Nephron progenitor cell (in vitro differentiated cells): ENCODE results near the gene NAT8L.

ENCODE experiments used
- DNase-seq: peaks from one replicate; pipeline ENCODE4 v3.0.0; 2021
- H3K27ac Mint-ChIP-seq: 2 replicates; pipeline ENCODE4 v1.8.0; 2021; ENCODE audit warnings: mild to moderate bottlenecking, moderate library complexity, mixed read lengths
- H3K27me3 Mint-ChIP-seq: 2 replicates; pipeline ENCODE4 v1.8.0; 2021; ENCODE audit warnings: mild to moderate bottlenecking, low read depth, mixed read lengths; ENCODE audit not compliant: poor library complexity
- H3K36me3 Mint-ChIP-seq: 2 replicates; pipeline ENCODE4 v1.8.0; 2021; ENCODE audit warnings: low read depth, mixed read lengths
- H3K4me1 Mint-ChIP-seq: 2 replicates; pipeline ENCODE4 v1.8.0; 2021; ENCODE audit warnings: mixed read lengths
- H3K4me3 Mint-ChIP-seq: 2 replicates; pipeline ENCODE4 v1.8.0; 2021; ENCODE audit warnings: mild to moderate bottlenecking, moderate library complexity, mixed read lengths
- H3K9me3 Mint-ChIP-seq: 2 replicates; pipeline ENCODE4 v1.8.0; 2021; ENCODE audit warnings: mild to moderate bottlenecking, moderate library complexity, mixed read lengths
- TF ChIP-seq, protein P1 (sequence below): fragments of 200-600 bp; sonication (generic); IDR thresholded peaks from 2 replicates; pipeline ENCODE4 v1.5.0; 2021; ENCODE audit warnings: antibody characterized with exemption

Gene NAT8L

DNA sequence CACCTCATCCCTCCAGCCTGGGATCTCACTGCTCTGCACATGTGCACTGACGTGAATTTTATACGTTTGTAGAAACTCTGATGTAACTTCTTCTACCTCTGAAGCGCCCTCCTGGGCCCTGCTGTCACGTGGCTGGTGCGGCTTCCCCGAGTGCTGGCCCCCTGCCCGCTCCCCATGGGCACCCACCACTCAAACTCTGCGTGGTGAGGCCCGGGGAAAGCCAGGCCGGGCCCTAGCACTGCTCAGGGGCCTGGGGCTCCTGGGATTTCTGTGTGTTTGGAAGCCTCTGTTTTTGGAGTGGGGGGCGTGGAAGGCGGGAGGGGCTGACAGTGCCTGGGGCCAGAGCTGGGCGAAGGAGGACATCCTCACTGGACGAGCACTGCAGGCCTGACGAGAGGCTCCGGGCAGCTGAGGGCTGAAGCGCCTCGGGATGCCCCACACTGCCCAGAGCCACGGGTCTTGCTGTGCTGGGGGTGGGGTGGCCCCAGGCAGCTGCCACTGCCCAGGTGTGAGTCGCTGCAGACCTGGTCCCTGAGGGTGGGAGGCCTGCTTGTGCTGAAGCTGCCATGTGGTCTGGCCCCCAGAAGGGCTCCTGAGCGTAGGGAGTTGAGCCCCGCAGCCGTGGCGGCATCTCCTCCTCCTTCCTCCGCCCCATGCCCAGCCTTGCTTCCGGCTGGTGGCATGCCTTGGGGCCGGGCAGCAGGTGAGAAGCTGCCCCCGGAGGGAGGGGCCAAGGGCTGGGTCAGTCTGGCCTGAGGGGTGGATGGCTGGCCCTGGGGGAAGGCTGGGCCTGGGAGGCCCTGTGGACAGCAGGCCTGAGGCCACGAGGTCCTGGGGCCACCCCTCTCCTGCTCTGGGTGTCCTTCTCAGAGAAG is 7.7 kb downstream of the NAT8L start:
- TF ChIP-seq, protein P1, sequence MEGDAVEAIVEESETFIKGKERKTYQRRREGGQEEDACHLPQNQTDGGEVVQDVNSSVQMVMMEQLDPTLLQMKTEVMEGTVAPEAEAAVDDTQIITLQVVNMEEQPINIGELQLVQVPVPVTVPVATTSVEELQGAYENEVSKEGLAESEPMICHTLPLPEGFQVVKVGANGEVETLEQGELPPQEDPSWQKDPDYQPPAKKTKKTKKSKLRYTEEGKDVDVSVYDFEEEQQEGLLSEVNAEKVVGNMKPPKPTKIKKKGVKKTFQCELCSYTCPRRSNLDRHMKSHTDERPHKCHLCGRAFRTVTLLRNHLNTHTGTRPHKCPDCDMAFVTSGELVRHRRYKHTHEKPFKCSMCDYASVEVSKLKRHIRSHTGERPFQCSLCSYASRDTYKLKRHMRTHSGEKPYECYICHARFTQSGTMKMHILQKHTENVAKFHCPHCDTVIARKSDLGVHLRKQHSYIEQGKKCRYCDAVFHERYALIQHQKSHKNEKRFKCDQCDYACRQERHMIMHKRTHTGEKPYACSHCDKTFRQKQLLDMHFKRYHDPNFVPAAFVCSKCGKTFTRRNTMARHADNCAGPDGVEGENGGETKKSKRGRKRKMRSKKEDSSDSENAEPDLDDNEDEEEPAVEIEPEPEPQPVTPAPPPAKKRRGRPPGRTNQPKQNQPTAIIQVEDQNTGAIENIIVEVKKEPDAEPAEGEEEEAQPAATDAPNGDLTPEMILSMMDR, result no peak
- H3K9me3 Mint-ChIP-seq, result no peaks in the 10 kb centered on the region
- no peak overlapping the region for H3K27ac Mint-ChIP-seq
- no peak overlapping the region for H3K4me3 Mint-ChIP-seq
- peaks cover 15% of the 10 kb centered on the region for H3K4me1 Mint-ChIP-seq
- no peak for DNase-seq
- H3K36me3 Mint-ChIP-seq, result no peaks in the 10 kb centered on the region
- H3K27me3 Mint-ChIP-seq, result peaks cover 4% of the 10 kb centered on the region

DNA sequence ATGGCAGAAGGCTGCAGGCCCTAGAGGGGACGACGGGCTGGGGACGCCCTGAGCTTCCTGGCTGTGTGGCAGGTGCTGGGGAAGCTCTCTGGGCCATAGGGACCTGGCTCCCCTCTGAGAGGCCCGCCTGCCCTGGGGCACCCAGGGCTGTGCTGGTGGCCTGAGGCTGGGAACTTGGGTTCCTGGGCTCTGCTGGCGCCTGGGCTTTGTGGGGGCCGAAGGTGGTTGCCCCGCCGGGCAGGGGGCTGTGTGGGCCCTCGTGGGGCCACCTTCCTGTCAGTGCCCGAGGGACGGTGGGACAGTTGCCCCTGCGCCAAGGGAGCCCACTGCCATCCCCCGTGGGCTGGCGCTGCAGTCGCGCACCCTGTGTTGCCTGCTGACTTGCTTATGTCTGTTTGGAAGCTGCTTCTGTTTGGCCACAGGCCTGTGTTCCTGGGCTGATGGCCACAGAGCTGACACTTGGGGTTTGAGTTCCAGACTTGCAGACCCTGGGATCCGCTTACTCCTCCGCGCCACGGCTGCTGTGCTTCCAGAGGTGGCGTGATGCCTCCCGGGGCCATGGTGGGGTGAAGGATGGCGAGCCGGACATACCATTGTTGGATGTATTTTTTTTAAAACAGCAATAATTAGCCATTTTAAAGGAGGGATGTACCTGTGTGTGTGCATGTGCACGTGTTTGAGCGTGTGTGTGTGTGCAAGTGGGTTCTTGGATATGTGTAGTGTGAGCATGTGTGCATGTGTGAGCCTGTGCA is 8.5 kb downstream of the NAT8L start:
- Mint-ChIP-seq H3K27me3 (no peaks in the 10 kb centered on the region), H3K27ac (no peak overlapping the region), H3K36me3 (no peaks in the 10 kb centered on the region), H3K4me1 (peaks cover 15% of the 10 kb centered on the region), H3K4me3 (no peak overlapping the region), H3K9me3 (no peaks in the 10 kb centered on the region)
- DNase-seq, result no peak
- TF ChIP-seq, protein P1, result no peak

DNA sequence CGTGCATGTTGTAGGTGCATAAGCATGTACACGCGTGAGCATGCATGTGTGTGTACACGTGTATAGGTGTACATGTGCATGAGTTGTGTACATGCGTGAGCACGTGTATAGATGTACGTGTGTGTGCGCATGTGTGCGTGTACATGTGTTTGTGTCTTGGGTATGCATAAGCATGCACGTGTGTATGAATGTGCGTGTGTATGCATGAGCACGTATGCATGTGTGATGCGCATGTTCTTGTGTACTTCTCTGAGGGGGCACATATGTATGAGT is 9.0 kb downstream of the NAT8L start:
- DNase-seq, result no peak
- Mint-ChIP-seq H3K4me1 (peaks cover 15% of the 10 kb centered on the region), H3K4me3 (no peak overlapping the region), H3K36me3 (no peaks in the 10 kb centered on the region), H3K27ac (no peak overlapping the region), H3K27me3 (no peaks in the 10 kb centered on the region), H3K9me3 (no peaks in the 10 kb centered on the region)
- TF ChIP-seq, protein P1, result no peak

DNA sequence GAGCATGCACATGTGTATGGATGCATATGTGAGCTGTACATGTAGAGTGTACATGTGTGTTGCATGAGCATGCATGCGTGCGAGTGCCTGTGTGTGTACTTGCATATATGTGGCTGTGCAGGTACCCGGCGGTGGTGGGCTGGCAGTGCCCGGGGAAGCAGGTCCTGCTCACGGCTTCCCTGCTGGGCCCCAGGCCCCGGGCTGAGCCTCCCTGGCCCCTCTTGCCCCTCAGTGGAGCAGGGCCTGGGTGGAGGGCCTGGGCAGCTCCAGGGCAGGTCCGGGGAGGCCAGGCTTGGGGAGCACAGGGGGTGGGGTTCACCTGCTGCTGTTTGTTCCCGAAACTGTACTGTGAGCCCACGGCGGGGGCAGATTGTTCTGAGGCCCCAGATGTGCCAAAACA is 9.4 kb downstream of the NAT8L start:
- Mint-ChIP-seq H3K27me3 (no peaks in the 10 kb centered on the region), H3K36me3 (no peaks in the 10 kb centered on the region), H3K4me3 (no peak overlapping the region), H3K4me1 (peaks cover 15% of the 10 kb centered on the region), H3K27ac (no peak overlapping the region), H3K9me3 (no peaks in the 10 kb centered on the region)
- TF ChIP-seq, protein P1, result no peak
- DNase-seq, result no peak

DNA sequence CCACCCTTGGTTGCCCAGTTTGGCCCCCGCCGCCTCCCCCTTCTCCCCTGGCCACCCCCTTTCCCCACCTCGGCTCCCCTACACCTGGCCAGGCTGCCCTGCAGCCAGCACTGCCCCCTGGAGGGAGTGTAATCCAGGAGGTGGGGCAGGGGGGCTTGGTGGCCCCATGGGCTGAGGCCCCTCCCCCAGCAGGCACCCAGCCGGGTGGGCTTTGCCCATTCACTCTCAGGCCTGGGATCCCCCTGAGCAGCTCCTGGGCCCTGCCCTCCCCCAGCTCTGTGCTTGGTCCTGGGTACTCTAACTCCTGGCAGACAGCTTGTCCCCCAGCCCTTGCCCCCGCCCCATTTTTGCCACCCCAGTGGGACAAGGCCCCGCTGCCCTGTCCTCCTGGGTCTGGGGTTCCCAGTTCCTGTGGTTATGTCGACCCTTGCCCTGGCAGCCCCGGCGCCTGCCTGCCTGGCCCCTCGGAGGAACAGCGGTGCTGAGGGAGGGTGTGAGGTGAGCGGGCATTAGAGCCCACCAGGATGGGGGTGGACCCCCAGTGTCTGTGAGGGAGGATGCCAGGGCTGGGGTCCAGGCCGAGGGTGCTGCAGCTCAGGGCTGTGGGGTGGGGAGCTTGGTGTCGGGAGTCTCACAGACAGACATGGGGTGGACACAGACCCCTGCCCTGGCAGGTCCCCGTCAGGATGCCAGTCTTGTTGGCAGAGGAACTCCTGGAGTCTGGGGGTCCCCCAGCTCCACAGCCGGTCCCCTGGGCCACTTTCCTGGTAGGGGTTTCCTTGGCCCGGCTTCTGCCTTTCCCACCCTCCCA is 10.2 kb downstream of the NAT8L start:
- H3K4me3 Mint-ChIP-seq, result no peak overlapping the region
- H3K27me3 Mint-ChIP-seq, result no peaks in the 10 kb centered on the region
- DNase-seq, result no peak
- TF ChIP-seq, protein P1, result no peak
- no peaks in the 10 kb centered on the region for H3K36me3 Mint-ChIP-seq
- H3K9me3 Mint-ChIP-seq, result no peaks in the 10 kb centered on the region
- peaks cover 15% of the 10 kb centered on the region for H3K4me1 Mint-ChIP-seq
- no peak overlapping the region for H3K27ac Mint-ChIP-seq
